ENCODE results near the gene FBLN1.

Gene FBLN1

DNA sequence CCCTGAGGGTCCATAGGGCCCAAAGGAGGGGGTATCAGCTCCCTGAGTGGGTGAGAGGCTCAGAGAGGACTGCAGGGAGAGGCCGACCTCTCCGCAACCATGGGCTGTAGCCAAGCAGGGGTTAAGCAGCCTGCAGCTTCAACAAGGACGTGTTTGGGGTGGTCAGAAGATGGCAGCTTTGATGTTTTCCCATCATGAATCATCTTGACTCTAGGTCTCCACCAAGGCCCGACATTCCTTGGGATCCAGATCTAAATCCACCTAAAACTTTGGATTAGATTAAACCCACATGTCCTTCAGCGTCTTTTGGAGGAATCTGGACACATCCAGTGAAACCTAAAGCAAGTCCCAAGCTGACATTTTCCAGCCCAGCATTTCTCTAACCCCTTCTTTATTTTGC, 19.8 kb downstream of the FBLN1 start:
- in situ Hi-C loops (cut with HindIII; ENCODE audit: low sequenced_read_pairs) = no loop called here
- TF ChIP-seq, protein P1, sequence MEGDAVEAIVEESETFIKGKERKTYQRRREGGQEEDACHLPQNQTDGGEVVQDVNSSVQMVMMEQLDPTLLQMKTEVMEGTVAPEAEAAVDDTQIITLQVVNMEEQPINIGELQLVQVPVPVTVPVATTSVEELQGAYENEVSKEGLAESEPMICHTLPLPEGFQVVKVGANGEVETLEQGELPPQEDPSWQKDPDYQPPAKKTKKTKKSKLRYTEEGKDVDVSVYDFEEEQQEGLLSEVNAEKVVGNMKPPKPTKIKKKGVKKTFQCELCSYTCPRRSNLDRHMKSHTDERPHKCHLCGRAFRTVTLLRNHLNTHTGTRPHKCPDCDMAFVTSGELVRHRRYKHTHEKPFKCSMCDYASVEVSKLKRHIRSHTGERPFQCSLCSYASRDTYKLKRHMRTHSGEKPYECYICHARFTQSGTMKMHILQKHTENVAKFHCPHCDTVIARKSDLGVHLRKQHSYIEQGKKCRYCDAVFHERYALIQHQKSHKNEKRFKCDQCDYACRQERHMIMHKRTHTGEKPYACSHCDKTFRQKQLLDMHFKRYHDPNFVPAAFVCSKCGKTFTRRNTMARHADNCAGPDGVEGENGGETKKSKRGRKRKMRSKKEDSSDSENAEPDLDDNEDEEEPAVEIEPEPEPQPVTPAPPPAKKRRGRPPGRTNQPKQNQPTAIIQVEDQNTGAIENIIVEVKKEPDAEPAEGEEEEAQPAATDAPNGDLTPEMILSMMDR (IDR thresholded peaks at IDR 0.05; ENCODE audit: low read depth, low read length, missing control alignments) = no peak
- no peak for DNase-seq (ENCODE audit: low read depth)
- H3K4me3 ChIP-seq (ENCODE audit: low read depth, low read length) = no peak overlapping the region

DNA sequence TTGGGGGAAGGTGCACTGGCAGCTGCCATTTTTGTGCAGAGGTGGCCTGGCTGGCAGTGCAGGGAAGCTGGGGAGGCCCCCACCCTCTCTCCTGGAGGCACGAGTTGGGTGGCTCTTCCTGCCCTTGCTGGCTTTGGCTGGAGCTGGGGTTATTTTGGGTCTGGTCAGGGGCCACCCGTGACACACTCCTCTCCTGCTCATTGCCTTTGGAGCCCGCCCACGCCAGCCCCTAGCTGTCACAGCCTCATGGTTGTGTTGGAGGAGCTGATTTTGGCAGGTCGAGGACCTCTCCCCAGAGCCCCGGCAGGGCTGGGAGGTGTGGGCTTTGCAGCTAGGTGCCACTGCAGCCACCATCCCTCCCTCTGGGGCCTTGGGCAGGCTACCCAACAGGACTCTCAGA, 21.5 kb downstream of the FBLN1 start:
- TF ChIP-seq, protein P1 (IDR thresholded peaks at IDR 0.05; ENCODE audit: low read depth, low read length, missing control alignments) = no peak
- DNase-seq (ENCODE audit: low read depth) = no peak
- H3K4me3 ChIP-seq (ENCODE audit: low read depth, low read length) = no peak overlapping the region
- in situ Hi-C loops (cut with HindIII; ENCODE audit: low sequenced_read_pairs) = no loop called here

DNA sequence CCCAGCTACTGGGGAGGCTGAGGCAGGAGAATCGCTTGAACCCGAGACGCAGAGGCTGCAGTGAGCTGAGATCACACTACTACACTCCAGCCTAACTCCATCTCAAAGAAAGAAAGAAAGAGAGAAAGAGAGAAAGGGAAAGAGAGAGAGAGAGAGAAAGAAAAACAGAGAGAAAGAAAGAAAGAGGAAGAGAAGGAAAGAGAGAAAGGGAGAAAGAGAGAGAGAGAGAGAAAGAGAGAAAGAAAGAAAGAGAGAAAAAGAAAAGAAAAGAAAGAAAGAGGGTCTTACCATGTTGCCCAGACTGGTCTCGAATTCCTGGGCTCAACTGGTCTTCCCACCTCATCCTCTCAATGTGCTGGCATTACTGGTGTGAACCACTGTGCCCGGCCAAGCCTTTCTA, 22.3 kb downstream of the FBLN1 start:
- H3K4me3 ChIP-seq (ENCODE audit: low read depth, low read length) = no peak overlapping the region
- DNase-seq (ENCODE audit: low read depth) = no peak
- in situ Hi-C loops (cut with HindIII; ENCODE audit: low sequenced_read_pairs) = loop anchor here (5.0 kb wide), 2 partner anchors 88 to 253 kb away; no protein-coding TSS in a partner anchor
- TF ChIP-seq, protein P1 (IDR thresholded peaks at IDR 0.05; ENCODE audit: low read depth, low read length, missing control alignments) = no peak

- no peak for DNase-seq (ENCODE audit: low read depth)
- TF ChIP-seq, protein P1 (IDR thresholded peaks at IDR 0.05; ENCODE audit: low read depth, low read length, missing control alignments) = no peak
- in situ Hi-C loops (cut with HindIII; ENCODE audit: low sequenced_read_pairs) = loop anchor here (5.0 kb wide), 2 partner anchors 88 to 253 kb away; no protein-coding TSS in a partner anchor
- no peak overlapping the region for H3K4me3 ChIP-seq (ENCODE audit: low read depth, low read length)
Measured at GRCh38 chr22:45525480-45525879, 22.8 kb downstream of the FBLN1 start.

DNA sequence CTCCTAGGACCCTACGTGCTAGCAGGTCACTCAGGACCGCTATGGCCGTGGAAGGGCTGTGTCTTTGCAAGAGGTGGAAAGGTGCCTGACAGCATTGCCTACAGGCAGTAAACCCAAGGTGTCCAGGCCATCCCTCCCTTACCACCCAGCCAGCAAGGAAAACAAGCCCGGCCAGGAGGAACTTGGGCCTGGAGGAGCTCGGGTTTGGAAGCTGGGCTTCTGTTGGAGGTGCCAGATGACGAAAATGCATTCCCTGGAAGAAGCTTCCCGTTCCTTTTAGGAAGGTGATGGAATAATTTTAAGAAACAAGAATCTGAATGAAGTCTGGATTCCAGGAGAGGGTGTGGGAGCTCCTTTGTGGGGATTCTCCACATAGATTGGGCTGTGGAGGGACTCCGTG, 23.6 kb downstream of the FBLN1 start:
- in situ Hi-C loops (cut with HindIII; ENCODE audit: low sequenced_read_pairs) = loop anchor here (5.0 kb wide), 2 partner anchors 89 to 254 kb away; no protein-coding TSS in a partner anchor
- no peak for DNase-seq (ENCODE audit: low read depth)
- H3K4me3 ChIP-seq (ENCODE audit: low read depth, low read length) = no peak overlapping the region
- TF ChIP-seq, protein P1 (IDR thresholded peaks at IDR 0.05; ENCODE audit: low read depth, low read length, missing control alignments) = no peak

- in situ Hi-C loops (cut with HindIII; ENCODE audit: low sequenced_read_pairs) = loop anchor here (5.0 kb wide), 2 partner anchors 90 to 255 kb away; no protein-coding TSS in a partner anchor
- H3K4me3 ChIP-seq (ENCODE audit: low read depth, low read length) = no peak overlapping the region
- TF ChIP-seq, protein P1 (IDR thresholded peaks at IDR 0.05; ENCODE audit: low read depth, low read length, missing control alignments) = no peak
- no peak for DNase-seq (ENCODE audit: low read depth)
Measured at GRCh38 chr22:45526768-45527360, 24.2 kb downstream of the FBLN1 start.

Measured in astrocyte of the cerebellum (primary cell).